NCI-H524 treated with DMSO at 0.1 percent for 48 hours (cell line): ENCODE results near the gene CORO7.
"Not testable (repeated sequence)": the region's sequence is repeated elsewhere in the genome, so short reads cannot be mapped to it uniquely, and the experiment has no call there.

Experiments used
- DNase-seq: peaks from one replicate; lab custom pipeline; 2025; lab: John Stamatoyannopoulos, UW

The CORO7 gene

GRCh38 chr16:4352843-4353242 is 63.6 kb downstream of the CORO7 start:
- no peak for DNase-seq

- DNase-seq = no peak
Observed at GRCh38 chr16:4351880-4352279, 64.5 kb downstream of the CORO7 start.

GRCh38 chr16:4350787-4351659 is 65.4 kb downstream of the CORO7 start, which contains the start of gene PAM16:
PAM16 (minus strand) TSS chr16:4351321; CDS start chr16:4351234, 87 bp downstream.
- DNase-seq = peak; percentile 67

- DNase-seq = no peak
Observed at GRCh38 chr16:4350365-4350786, 66.0 kb downstream of the CORO7 start.

- no peak for DNase-seq
Observed at GRCh38 chr16:4349332-4349731, 67.1 kb downstream of the CORO7 start.

- no peak for DNase-seq
Observed at GRCh38 chr16:4347765-4348509, 68.5 kb downstream of the CORO7 start.

- DNase-seq = no peak
Observed at GRCh38 chr16:4347010-4347409, 69.4 kb downstream of the CORO7 start.

- no peak for DNase-seq
Observed at GRCh38 chr16:4345836-4346781, 70.3 kb downstream of the CORO7 start.

- no peak for DNase-seq
Observed at GRCh38 chr16:4344983-4345835, 71.2 kb downstream of the CORO7 start.

- DNase-seq = not testable (repeated sequence)
Observed at GRCh38 chr16:4344300-4344982, 72.0 kb downstream of the CORO7 start.

- DNase-seq = no peak
Observed at GRCh38 chr16:4342866-4343744, 73.3 kb downstream of the CORO7 start.

- no peak for DNase-seq
Observed at GRCh38 chr16:4341250-4341649, 75.1 kb downstream of the CORO7 start.

GRCh38 chr16:4340443-4340842 is 76.0 kb downstream of the CORO7 start:
- DNase-seq = no peak

- DNase-seq = no peak
Observed at GRCh38 chr16:4339909-4340308, 76.5 kb downstream of the CORO7 start.

GRCh38 chr16:4339455-4339854 is 76.9 kb downstream of the CORO7 start:
- DNase-seq = no peak

GRCh38 chr16:4338712-4339299 is 77.6 kb downstream of the CORO7 start:
- no peak for DNase-seq

GRCh38 chr16:4338125-4338582 is 78.2 kb downstream of the CORO7 start:
- no peak for DNase-seq

- no peak for DNase-seq
Observed at GRCh38 chr16:4337540-4338088, 78.8 kb downstream of the CORO7 start.
